NCI-H82 treated with DMSO at 0.1 percent for 48 hours (cell line): Measurements from ENCODE around the gene UST.
"Not testable (repeated sequence)": the region's sequence is repeated elsewhere in the genome, so short reads cannot be mapped to it uniquely, and the experiment has no call there.

Experiments
- DNase-seq: peaks from one replicate; lab custom pipeline; 2025; ENCODE audit not compliant: unreplicated experiment; lab: John Stamatoyannopoulos, UW

Gene UST

DNA sequence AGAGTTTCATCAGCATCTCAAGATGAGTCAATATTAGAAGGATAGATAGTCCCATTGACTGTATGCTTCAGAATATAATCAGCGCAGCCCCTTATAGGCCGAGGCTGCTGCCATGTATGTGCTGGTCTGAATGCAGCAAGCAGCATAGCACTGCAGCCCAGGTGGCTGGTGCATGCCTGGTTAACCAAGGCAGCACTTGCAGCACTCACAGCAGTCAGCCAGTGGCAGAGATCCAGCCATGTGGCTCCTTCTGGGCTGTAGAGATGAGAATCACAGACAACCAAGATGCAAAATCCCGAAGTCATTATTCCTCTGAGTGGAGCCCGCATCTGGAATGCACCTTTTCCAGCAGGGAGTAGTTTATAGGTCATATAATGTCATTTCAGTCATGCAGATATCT is 251.9 kb downstream of the UST start:
- DNase-seq = no peak

DNA sequence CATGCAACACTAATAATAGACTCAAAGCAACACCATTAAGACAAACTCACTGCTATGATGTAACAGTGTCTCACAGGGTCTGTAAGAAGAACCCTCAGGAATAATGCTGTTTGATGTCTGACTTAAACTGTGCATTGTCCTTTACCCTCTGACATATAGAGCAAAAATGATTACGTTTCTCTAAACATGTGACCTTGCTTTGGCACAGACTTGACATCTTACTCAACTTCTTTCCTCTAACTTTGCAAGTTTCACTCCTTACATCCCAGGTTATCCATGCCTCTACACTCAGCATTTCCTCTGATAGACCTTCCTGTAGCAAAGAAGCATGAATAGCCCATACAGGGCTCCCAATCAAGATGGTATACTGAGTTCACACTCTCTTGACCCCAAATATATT is 252.7 kb downstream of the UST start:
- no peak for DNase-seq

DNA sequence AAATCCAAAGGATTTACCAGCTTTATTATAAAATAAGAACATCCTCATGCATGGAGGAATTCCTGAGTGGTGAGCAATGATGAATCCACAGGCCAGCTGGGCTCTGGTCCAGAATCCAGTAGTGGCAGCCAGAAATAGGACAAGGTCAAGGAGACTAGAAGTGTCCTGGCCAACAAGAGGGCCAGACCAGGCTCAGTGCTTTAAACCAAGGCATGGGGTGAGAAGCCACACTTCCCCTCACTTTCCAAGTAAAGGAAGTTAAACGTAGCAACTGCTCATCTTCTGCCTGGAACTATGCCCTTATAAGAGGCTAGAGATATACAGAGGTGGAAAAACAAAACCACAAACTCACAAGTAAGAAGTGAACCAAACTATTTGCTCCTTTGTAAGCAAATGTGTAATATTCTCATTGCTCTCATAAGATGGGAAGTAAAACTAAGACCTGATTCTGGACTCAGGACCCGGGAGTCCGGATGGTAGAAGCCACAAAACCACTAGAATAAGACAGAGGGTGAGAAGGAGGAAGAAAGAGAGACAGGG is 253.2 kb downstream of the UST start:
- DNase-seq = no peak

DNA sequence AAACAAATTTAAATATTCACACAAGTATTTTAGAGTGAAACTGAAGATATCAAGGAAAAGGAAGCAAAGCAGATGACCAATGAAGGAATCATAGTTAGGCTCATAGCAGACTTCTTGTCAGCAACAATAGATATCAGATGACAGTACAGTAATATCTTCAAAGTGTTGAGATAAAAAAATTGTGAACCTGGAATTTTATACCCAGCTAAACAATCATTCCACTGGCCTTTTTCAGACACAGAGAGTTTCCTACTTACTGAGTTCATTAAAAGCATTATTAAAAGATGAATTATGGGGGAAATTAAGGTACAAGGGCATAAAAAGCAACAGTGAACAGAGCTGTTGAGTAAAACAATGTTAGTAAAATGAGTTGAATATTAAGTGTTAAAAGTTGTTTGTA is 254.6 kb downstream of the UST start:
- no peak for DNase-seq

DNA sequence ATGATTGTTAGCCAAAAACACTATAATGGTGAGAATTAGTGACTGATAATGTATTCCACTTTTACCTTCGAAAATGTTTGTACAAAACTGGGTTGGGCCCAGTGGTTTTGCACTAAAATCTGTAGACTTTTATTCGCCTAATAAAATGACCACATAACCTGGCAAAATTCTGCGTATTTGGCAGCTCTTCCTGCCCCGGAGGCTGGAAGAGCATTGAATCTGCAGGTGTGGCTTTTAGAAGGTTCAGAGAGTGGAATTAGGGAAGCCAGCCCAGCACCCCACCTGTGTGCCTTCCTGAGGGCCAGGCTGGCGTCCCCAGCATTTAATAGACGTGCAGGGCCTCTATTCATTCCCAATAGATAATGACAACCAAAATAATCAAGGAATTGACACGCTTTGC is 256.7 kb downstream of the UST start:
- no peak for DNase-seq

DNA sequence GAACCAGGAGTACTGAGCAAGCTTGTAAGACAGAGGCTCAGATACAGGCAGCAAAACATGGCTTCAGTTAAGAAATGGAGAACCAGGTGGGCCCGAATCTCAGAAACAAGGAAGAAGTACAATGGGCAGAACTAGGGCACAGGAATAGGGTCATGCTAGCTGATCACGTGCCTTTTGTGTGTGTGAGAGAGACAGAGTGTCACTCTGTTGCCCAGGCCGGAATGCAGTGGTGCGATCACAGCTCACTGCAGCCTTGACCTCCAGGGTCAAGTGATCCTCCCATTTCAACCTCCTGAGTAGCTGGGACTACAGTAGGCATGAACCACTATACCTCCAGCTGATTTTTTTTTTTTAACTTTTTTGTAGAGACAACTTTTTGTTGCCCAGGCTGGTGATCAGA is 257.8 kb downstream of the UST start:
- DNase-seq = no peak

DNA sequence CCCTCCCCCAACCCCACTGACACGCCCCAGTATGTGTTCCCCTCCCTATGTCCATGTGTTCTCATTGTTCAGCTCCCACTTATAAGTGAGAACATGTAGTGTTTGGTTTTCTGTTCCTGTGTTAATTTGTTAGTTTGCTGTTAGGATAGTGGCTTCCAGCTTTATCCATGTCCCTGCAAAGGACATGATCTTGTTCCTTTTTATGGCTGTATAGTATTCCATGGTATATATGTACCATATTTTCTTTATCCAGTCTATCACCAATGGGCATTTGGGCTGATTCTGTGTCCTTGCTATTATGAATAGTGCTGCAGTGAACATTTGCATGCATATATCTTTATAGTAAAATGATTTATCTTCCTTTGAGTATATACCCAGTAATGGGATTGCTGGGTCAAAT is 259.4 kb downstream of the UST start:
- DNase-seq = not testable (repeated sequence)

DNA sequence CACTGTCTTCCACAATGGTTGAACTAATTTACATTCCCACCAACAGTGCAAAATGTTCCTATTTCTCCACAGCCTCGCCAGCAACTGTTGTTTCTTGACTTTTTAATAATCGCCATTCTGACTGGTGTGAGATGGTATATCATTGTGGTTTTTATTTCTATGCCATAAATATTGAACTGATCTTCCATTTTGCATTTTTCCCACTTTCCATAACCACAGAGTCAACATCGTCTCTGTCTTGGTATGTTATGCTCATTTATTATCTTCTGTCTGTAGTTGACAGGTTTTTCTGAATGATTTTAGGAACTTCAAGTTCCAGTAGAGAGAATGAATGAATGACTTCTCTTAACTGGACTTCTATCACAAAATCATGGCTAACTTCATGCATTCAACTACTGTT is 259.8 kb downstream of the UST start:
- DNase-seq = no peak

DNA sequence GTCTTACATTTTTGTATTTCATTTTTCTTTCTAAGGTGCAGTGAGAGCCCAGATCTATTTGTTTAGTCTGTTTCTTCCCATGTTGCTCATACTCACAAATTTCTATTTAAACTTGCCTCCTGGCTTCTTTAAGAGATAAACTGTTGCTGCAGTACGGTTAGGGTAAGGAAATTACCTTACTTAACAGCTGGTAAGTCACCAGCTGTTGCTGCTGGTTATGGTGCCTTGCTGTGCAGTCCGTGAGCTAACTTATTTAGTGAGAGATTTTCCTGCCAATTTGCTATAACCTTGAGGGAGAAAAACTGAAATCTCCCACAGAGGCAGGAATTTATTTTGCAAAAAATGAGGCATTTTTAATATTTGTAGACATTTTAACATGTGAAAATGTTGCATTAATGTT is 261.0 kb downstream of the UST start:
- no peak for DNase-seq

DNA sequence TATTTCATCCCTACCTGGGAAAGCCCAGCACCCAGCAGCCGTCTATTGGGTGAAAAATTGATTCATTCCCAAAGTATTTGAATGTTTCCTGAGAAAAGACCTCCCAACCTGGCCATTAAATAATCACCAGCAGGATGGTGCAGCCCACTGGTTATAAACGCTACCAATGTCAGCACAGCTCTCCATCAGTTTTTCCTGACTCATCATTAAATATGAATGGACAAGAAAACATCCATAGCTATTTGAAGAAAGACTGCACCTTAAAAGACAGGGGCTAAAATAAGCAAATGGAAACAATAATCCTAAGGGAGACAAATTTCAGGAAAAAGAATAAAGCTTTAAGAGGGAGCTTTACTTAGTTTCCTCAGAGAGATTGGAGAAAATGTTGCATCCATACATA is 261.9 kb downstream of the UST start:
- DNase-seq = no peak

DNA sequence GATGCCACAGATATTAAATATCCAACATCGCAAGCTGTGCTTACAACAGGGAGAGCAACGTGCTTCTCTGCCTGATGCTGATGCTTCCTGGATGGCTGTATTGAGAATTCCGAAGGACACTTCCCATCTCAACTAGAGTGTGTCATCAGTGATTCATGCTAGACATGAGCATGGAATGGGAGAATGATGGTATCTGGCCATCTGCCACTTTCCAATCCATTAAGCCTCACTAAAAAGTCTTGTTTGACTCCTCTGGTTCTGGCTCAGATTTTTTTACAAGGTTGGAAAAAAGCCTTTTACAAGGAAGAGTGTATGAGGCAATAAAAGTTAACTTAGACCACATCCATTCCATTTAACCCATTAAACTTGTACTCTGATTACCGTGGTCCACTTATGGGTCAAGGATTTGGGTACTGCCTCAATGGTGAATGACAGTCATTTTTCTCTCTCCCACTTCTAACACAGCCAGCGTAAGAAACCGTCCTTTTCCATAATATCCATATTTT is 265.3 kb downstream of the UST start:
- no peak for DNase-seq

DNA sequence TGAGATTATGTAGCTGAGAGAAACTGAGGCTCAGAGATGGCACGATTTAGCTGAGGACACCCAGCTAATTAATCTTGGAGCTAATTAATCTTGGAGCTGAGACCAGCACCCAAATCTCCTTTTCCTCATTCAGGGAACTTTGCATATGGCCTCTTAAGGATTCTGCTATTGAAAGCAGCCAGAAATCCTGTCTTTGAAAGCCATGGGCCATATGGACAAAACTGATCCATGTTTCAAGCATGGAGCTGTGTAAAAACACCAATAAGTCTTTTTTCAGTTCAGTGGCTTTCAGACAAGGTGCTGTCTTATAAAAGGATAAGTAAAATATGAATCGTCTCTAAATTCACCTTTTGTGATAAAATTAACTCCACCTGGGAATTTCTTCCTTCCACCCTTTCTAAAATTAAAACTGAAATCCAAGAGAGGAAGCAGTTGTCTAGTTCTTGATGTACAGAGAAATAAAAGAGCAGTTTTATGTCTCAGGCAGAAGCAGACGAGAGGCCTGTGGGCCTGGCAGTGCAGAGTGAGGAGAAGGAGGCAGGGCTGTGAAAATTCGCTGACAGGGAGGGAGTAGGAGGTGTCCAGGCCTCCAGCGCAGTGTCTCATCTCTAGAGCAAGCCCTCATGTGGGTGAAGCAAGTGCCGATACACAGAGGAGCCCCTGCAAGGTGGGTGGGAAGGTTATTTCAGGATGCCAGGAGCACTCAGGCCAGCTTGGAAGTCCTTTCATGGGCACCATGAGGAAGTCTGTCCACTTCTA is 266.9 kb downstream of the UST start:
- no peak for DNase-seq

DNA sequence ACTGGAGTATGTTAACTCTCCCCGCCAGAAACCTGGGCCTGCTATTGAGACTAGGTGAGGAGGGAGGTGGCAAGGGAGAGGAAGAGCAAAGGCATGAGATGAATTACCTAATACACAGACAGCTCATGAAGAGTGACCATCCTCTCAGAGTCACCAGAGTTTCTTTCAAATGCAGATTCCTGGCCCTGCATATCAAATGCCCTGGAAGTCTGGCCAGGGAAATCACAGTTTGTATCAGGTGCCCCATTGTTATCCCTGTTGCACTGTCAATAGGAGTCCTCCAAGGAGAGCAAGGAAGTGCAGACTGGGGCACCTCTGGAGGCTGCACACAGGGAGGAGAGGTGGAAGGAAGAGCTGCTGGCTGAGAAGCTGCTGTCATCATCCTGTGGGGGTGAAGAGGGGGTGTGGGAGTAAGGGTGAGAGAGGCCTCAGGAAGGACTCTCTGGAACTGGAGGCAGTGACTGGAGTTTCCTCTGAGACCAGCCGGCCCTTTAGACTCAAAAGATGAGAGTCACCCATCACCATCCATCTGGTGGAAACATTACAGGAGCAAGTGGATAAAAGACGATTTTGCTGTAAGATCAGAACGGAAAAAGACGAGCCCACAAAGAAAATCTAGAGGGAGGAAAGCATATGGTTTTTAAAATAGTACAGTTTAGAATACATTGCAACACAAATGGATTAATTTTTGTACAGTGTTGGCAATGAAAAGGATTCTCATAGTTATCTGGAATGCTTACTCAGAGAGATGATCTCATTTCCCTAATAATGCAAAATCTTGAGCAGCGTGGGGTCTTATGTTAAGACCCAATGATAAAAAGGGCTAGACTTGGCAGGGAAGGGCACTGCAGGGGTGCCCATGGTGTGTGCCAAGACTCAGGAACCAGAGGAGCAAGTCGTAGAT is 268.1 kb downstream of the UST start:
- DNase-seq = no peak

DNA sequence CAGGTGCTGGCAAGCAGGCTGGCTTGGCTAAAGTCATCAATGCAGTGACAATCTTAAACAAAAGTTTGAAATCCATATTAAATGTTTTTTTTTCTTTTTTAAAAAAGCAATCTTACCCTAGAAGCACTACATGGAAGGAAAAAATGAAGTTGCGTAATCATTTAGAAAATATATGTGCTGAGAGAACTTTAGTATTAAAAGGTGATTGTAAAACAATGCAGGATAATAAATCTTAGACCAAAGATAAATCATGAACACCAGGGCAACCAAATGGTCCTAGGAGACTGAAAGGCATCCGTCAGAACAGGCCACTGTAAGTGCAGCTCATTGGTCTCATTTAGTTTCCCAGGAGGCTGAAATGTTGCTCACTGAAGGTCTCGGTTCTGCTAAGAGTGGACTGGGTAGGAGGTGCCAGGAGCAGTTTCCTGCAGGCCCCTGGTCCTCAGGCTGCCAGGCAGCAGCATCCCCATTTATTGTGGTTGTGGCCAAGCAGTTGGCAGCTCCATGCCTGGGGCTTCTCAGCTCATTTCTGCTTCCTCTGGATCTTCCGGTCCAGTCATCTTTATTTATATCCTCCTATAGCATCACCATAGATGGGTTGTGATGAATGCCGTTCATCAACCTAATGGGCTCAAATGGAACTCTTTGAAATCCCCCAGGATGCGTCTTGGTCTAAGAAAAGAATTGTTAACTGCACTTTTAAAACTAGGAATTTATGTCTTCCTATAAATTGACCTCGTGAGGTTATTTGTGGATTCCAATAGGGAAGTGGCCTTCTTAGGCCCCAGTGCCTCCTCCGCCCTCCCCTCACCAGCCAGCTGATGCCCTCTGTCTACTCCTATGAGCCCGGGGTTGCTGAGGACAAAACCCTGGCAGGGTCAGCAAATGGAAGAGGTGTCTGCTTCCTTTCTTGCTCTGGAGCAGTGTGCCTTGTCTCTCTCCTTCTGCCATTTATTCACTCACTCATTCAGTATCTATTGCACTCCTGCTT is 269.0 kb downstream of the UST start:
- no peak for DNase-seq

DNA sequence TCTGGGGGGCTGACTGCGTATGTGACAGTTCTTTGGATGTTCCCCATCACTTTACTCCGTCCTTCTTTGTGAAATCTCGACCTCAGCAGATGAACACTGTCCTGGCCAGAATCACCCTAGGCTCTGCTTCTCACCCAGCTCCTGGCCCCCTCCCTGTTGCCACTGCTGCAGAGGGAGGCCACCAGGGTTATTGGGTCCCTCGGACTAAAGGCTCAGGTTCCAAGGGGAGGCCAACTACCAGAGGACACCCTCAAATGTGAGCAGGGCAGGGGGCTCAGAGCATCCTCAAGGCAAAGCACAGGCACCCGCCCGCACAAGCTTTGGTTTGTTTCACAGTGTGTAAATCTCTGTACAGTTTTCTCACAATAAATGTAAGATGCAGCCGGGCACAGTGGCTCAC is 269.9 kb downstream of the UST start:
- no peak for DNase-seq

DNA sequence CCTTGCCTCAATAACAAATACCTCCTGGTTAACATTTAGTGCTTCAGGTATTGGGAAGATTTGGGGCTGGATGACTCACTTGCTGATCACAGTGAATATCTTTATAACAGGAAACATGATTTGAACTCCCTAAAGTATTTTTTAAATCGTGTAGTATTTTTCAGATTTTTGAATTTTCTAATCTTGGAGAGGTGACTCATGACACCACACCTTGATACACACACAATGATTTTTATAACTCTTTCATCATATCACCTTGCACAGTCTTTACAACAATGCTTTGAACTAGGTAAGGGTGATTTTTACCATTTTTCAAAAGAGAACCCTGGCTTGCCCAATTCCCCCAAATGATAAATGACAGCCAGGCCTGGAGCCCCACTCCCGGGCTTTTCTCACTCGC is 273.5 kb downstream of the UST start:
- no peak for DNase-seq

DNA sequence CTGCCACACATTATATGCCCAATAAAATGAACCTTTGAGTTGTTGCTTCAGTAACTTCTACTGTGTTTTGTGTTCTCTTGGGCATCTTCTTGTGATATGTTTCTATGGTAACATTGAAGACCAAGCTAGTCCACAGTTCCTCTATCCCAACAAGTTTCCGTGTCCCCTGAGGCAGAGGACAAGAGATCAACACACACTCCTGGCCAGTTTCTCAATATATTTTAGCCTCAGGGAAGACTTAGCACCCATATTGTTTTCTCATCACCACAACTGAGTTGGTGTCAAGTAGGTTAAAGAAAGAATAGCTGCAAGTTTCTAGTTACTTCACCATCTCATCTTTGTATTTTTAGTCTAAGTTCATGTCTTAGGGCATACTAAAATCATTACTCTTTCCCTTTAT is 277.5 kb downstream of the UST start:
- DNase-seq = no peak

DNA sequence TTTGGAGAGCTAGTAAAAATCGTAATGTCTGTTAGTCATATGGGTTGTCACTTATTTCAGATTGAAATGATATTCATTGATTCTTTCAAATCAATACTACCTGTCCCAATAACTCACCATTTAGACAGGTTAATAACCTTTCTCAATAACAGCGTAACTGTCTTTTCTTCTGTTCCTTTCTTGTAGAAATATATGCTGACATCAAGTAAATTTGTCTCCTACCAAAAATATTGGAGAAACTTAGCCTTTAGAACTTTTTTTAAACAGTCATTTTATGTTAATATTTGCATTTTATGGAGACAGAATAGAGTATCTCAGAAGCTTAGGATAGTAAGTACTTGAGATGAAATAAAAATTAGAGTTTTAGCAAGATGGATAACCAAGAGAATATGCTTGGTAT is 278.2 kb downstream of the UST start:
- DNase-seq = no peak

DNA sequence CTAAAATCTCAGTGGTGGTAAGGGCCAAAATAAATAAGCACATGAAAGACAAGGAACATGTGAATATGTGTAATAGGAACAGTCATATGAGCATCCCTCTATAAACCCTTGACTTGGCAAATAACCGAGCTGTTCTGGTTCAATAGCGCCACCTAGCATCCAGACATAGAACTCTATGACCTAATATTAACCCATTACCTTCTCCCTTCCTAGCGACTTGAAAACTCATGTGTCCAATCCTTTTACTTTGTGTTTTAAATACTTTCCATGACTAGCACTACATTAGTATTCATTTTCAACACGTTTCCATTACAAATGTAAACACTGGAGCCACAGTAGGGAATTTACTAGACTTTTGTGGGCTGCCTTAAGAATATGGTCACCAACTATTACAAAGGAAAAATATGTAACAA is 279.7 kb downstream of the UST start:
- DNase-seq = peak; percentile 55

DNA sequence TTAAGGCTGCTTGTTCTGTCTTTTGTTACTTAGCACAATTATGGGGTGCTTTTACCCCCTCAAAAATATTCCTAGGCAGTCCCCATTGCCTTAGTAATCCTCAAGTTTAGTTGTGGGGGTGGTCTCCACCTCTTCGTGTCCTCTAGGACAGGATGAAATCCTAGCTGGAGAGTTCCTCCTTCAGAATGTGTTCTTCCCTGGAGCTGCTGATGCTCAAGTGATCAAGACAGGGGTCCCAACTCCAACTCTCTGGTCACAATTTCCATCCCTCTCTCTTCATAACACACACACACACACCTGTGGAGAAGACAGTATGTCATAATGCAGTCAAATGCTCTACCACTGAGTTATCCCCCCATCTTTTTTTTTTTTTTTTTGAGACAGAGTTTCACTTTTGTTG is 280.7 kb downstream of the UST start:
- no peak for DNase-seq
